GM19035 (cell line): ENCODE data around the gene TMEM119.
"Not testable (repeated sequence)": the region's sequence is repeated elsewhere in the genome, so short reads cannot be mapped to it uniquely, and the experiment has no call there.

Experiments
- ATAC-seq: cut with Tn5 transposase; IDR thresholded peaks from one replicate; pipeline ENCODE4 v1.9.1; 2021; ENCODE audit not compliant: unreplicated experiment

Gene TMEM119

DNA sequence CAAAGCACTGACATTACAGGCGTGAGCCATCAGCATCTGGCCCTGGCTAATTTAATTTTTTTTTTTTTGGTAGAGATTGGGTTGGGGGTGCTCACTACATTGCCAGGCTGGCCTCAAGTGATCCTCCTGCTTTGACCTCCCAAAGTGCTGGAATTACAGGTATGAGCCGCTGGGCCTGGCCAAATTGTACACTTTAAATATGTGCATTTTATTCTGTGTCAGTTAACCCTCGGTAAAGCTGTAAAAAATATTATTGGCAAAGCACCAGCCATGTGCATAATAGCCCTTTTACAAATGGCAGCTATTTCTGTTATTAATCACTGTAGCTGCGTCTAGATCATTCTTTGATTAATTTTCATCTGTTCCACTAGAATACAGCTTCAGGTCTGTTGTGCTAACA, 12.0 kb downstream of the TMEM119 start:
- ATAC-seq, result no peak

DNA sequence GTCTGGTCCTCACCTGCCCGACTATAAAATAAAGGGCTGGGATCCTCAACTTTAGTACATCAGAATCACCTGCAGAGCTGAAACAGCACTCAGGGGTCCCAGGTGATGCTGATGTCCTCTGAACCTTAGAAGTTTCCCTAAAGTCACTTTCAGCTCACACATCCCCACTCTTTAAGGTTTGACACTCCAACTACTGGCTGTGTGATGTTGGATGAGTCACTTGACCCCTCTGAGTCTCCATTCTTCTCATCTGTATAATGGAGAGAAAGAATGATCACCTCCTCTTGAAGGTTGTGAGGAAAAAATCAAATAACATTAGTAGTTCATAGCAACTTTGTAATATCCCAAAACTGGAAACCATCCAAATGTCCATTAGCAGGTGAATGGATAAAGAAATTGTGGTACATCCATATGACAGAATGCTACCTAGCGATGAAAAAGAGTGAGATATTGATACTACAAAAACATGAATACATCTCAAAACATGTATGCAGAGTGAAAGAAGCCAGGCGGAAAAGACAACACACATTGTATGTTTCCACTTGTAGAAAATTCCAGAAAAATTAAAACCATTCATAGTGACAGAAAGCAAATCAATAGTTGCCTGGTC, 13.3 kb downstream of the TMEM119 start:
- no peak for ATAC-seq

- no peak for ATAC-seq
Observed at GRCh38 chr12:108583991-108584390, 13.9 kb downstream of the TMEM119 start.

DNA sequence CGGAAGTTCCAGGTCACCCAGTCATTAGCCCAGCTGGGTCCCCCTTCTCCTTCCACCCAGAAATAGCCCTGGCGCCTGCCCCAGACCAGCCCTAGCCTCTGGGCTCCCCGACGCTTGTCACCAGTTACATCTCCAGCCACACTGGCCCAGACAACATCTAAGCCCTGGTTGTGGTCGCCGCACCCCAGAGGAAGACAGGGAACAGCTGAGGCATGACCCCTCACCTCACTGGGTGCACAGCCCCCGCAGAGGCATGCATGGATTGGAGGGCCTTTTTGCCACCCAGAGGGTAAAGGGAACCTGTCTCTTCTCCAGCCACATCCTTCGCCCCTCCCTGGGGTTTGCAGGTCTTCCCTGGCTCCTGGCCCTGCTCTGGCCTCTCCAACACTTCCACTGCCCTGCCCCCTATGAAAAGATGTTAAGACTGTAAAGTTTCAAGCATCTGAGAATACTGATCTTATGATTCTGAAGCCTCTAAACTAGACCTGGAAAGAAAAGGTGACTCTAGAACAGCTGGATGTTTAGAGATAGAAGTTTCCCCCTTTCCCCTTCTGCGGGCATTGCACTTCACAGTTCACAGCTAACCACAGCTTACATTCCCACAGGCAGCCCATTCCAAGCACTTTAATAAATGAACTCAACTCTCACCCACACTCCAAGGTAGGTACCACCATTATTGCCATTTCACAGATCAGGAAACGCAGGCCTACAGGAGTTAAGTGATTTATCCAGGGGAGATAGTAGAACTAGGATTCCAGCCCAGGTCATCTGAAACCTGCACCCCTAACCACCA, 14.7 kb downstream of the TMEM119 start:
- no peak for ATAC-seq

- ATAC-seq, result no peak
Observed at GRCh38 chr12:108582509-108582908, 15.4 kb downstream of the TMEM119 start.

GRCh38 chr12:108581311-108582227, 16.3 kb downstream of the TMEM119 start:
- ATAC-seq, result no peak

- no peak for ATAC-seq
Observed at GRCh38 chr12:108580531-108580930, 17.4 kb downstream of the TMEM119 start.

GRCh38 chr12:108578813-108579212, 19.1 kb downstream of the TMEM119 start:
- ATAC-seq, result no peak

DNA sequence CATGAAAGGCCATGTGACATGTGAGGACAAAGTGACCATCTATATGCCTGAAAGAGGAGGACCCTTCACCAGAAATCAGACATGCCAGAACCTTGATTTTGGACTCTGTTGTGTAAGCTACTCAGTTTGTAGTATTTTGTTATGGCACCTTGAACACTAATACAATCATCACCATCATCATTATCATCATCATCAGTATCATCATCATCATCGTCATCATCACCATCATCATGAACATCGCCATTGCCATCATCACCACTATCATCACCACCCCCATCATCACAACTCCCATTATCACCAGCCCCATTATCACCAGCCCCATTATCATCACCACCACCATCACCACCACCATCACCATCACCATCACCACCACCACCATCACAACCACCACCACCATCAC, 19.6 kb downstream of the TMEM119 start:
- ATAC-seq, result no peak

- ATAC-seq, result no peak
Observed at GRCh38 chr12:108577458-108577857, 20.4 kb downstream of the TMEM119 start.

DNA sequence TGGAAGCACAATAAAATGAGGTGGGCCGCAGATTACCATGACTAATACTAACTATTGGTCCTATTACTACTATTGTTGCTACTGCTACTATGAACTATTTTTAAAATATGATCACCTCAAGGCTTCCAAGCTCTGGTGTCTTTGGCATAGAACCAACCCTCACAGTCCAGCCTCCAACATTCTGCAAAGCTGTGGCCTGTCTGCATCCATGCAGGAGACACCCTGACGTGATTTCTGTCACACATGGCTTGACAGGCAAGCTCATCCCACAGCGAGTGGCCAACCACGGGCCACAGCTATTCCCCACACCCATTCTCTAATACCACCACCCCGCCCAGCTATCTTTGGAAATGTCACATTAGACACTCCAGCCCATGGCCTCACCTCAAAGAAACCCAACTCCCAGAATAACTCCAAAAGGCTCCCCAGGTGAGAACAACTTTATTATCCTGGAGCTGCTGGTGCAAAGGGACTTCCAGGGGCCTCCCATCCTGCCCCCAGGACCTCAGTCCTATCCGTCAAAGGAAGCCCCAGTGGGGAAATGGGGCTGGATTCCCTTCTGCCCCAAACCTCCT, 21.1 kb downstream of the TMEM119 start:
- no peak for ATAC-seq

DNA sequence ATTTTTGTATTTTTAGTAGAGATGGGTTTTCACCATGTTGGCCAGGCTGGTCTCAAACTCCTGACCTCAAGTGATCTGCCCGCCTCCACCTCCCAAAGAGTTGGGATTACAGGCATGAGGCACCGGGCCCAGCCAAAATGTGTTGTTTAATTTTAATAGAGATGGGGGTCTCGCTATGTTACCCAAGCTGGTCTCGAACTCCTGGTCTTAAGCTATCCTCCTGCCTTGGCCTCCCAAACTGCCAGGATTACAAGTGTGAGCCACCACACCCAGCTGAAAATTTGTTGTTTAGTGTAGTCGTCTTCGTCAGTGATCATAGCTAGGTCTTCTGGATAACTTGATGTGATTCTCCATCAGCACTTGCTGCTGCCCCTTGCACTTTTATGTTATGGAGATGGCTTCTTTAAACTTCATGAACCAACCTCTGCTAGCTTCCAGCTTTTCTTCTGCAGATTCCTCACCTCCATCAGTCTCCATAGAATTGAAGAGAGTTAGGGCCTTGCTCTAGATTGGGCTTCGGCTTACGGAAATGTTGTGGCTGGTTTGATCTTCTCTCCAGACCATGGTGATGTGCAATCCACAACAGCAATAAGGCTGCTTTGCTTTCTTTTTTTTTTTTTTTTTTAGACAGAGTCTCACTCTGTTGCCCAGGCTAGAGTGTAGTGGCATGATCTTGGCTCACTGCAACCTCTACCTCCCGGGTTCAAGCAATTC, 22.5 kb downstream of the TMEM119 start:
- no peak for ATAC-seq

- not testable (repeated sequence) for ATAC-seq
Observed at GRCh38 chr12:108574276-108574675, 23.6 kb downstream of the TMEM119 start.

GRCh38 chr12:108573317-108573716, 24.6 kb downstream of the TMEM119 start:
- peak; percentile 33 for ATAC-seq

- no peak for ATAC-seq
Observed at GRCh38 chr12:108572166-108572790, 25.6 kb downstream of the TMEM119 start.

- no peak for ATAC-seq
Observed at GRCh38 chr12:108571609-108572165, 26.2 kb downstream of the TMEM119 start.

- no peak for ATAC-seq
Observed at GRCh38 chr12:108570743-108571608, 26.9 kb downstream of the TMEM119 start.

DNA sequence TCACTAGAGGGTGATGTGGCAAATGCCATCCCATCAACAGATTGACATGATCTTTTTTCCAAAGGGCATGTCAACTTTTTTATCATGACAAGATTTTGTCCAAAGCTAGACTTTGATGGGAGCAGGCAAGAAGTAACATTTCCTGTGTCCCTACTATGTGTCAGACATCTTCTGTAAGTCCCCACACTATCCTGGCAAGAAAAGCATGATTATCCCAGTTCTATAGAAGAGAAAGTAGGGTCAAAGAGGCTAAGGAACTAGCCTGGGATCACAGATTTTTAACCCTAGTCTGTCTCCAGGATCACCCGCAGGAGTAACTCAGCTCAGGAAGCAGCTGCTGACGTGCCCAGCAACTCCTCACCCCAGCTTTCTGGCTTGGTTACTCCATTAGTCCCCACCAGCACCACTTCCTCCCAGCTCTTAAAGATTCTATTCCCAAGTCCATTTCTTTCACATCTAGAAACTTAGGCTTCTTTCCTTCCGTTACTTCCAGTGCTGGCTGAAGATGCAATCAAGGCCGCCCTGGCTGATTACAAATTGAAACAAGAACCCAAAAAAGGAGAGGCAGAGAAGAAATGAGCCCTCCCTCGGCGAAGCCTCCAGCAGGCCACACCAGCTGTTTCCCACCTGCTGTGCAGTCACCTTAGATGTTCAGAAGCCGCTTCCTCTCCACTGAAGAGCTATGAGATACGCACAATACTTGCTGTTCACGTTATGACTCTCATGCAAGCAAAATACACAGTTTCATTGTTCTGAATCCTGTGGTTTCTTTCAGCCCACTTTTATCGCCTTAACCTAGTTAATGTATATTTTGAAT, 29.3 kb downstream of the TMEM119 start:
- ATAC-seq, result peak; percentile 71
